OCI-LY7 (cell line): Measurements from ENCODE around the gene CAPZA2. TPM values are rescaled to one million over a fixed set of nuclear protein-coding genes. Genes with fewer than 3 reads are reported as not detected.

Experiments
- BruUV-seq: library from RNA; stranded (reverse); fragments of 400-500 nt; replicated peaks from 2 replicates; lab custom pipeline; 2021; lab: Mats Ljungman, UMichigan
- CTCF ChIA-PET: fragments of 300-600 bp; sonication (Branson Sonifier 250); formaldehyde crosslinking; loops from one replicate; lab custom pipeline; 2022; ENCODE audit warnings: antibody characterized with exemption; ENCODE audit not compliant: unreplicated experiment; lab: Charles Lee
- POLR2A ChIA-PET: fragments of 300-600 bp; sonication (Branson Sonifier 250); formaldehyde crosslinking; loops from one replicate; lab custom pipeline; 2022; ENCODE audit warnings: antibody characterized with exemption; lab: Charles Lee
- DNase-seq: peaks from one replicate; pipeline ENCODE4 v3.0.0-alpha.2; 2015; ENCODE audit warnings: low spot score
- H2AFZ ChIP-seq: fragments of 200-600 bp; sonication (generic), shearing (Covaris generic); 2 replicates; pipeline ENCODE4 v1.6.1; 2014; ENCODE audit warnings: mild to moderate bottlenecking, antibody characterized with exemption, low read length, moderate library complexity
- H3K27ac ChIP-seq: fragments of 200-600 bp; sonication (generic); 2 replicates; pipeline ENCODE4 v1.5.1; 2014; ENCODE audit warnings: mixed run types, low read depth, mild to moderate bottlenecking, moderate library complexity, low read length, inconsistent platforms; ENCODE audit not compliant: poor library complexity, severe bottlenecking
- H3K36me3 ChIP-seq: fragments of 200-600 bp; sonication (generic); 2 replicates; pipeline ENCODE4 v1.6.1; 2014; ENCODE audit warnings: mild to moderate bottlenecking, antibody characterized with exemption, low read length, moderate library complexity, mixed read lengths; ENCODE audit not compliant: insufficient read depth
- H3K4me1 ChIP-seq: fragments of 200-600 bp; sonication (generic); 2 replicates; pipeline ENCODE4 v1.5.1; 2014; ENCODE audit warnings: mild to moderate bottlenecking, low read length; ENCODE audit not compliant: insufficient read depth, poor library complexity, severe bottlenecking
- H3K4me2 ChIP-seq: fragments of 200-600 bp; sonication (generic); 2 replicates; pipeline ENCODE4 v1.6.1; 2014; ENCODE audit warnings: mild to moderate bottlenecking, low read length
- H3K4me3 ChIP-seq: fragments of 200-600 bp; sonication (generic); 2 replicates; pipeline ENCODE4 v1.5.1; 2014; ENCODE audit warnings: mild to moderate bottlenecking, low read depth, low read length; ENCODE audit not compliant: poor library complexity, severe bottlenecking
- H3K79me2 ChIP-seq: fragments of 200-600 bp; sonication (generic); 2 replicates; pipeline ENCODE4 v1.6.1; 2016; ENCODE audit warnings: low read depth, mild to moderate bottlenecking, low read length, moderate library complexity, mixed read lengths; ENCODE audit not compliant: insufficient read depth
- H3K9me2 ChIP-seq: fragments of 200-600 bp; sonication (generic); 2 replicates; pipeline ENCODE4 v1.6.1; 2016; ENCODE audit warnings: mild to moderate bottlenecking, low read length, mixed read lengths; ENCODE audit not compliant: insufficient read depth
- H3K9me3 ChIP-seq: fragments of 200-600 bp; sonication (generic); 2 replicates; pipeline ENCODE4 v1.6.1; 2014; ENCODE audit warnings: mild to moderate bottlenecking, mixed run types, low read length, mixed read lengths
- H4K20me1 ChIP-seq: fragments of 200-600 bp; sonication (generic); 2 replicates; pipeline ENCODE4 v1.6.1; 2014; ENCODE audit warnings: mild to moderate bottlenecking, antibody characterized with exemption, low read length, moderate library complexity, mixed read lengths; ENCODE audit not compliant: insufficient read depth
- EZH2phosphoT487 ChIP-seq: fragments of 200-600 bp; sonication (generic); IDR thresholded peaks from 2 replicates; pipeline ENCODE4 v1.6.1; 2018; ENCODE audit warnings: low read depth, borderline replicate concordance, mild to moderate bottlenecking, mixed run types, antibody characterized with exemption, low read length, moderate library complexity, mixed read lengths
- intact Hi-C: fragments of 100-400 bp; cut with micrococcal nuclease; formaldehyde crosslinking; loops from one replicate; pipeline ENCODE4 v1.10.0; 2022; ENCODE audit not compliant: unreplicated experiment
- total RNA-seq, 2 experiments: library from RNA; depleted of rRNA in 1 of 2; stranded (reverse); fragments of >200 nt in 1 of 2; shearing (Covaris generic) in 1 of 2; gene quantifications; 2 replicates each; pipeline ENCODE4 v1.2.3, GENCODE V29; 2014 to 2022
- TF ChIP-seq, protein P1 (sequence below): fragments of 200-600 bp; sonication (generic); conservative IDR thresholded peaks from 2 replicates; pipeline ENCODE4 v1.5.1; 2014; ENCODE audit warnings: mild to moderate bottlenecking, antibody characterized with exemption, low read length, moderate library complexity, mixed read lengths

Gene CAPZA2
- total RNA-seq, 2 experiments from 2014 or later: 53.3 to 103 TPM

DNA sequence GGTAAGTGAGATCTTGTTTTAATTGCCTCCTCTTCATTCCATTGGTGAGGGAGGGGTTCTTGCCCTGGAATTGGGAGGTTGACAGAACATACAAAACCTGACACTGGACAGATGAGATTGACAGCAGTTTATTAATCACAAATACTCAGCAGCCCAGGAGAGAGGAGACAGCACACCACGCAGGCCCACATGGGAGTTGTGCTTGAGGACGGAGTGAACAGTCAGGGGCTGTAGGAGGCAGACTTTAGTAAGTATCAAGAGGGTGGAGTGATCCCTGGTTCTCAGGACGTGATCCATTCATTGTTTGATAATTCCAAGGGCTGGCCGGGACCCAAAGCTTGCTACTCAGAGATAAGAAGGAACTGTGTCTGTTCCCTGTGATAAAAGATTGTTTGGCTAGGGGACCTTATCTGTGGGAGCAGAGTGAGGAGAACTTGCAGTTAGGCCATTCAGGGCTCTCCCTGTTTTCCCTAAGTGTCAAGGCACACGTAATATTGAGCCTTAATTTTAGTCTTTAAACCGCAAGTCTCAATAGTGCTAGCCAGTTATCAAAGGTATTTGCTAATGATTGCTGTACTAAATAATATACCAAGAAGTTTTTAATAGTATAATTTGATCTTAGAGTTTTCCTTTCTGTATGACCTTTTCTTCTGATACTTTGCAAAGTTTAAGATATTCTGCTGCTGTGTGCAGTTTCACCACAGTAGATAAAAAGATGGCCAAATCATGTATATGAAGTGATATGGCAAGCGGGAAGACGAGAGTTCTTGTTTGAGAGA is 14.5 kb downstream of the CAPZA2 start:
- ChIA-PET CTCF (no interaction called here), POLR2A (interaction anchor here (1.0 kb wide), 1 partner anchor 36 kb away, joined by 3 read pairs; no protein-coding TSS in a partner anchor)
- no peaks in the 10 kb centered on the region for H3K9me3 ChIP-seq
- no peak overlapping the region for H3K4me3 ChIP-seq
- peaks cover 23% of the 10 kb centered on the region for H4K20me1 ChIP-seq
- no peaks in the 10 kb centered on the region for H3K9me2 ChIP-seq
- no peaks in the 10 kb centered on the region for H3K4me1 ChIP-seq
- H3K27ac ChIP-seq: no peak overlapping the region
- no peak for TF ChIP-seq EZH2phosphoT487
- TF ChIP-seq, protein P1, sequence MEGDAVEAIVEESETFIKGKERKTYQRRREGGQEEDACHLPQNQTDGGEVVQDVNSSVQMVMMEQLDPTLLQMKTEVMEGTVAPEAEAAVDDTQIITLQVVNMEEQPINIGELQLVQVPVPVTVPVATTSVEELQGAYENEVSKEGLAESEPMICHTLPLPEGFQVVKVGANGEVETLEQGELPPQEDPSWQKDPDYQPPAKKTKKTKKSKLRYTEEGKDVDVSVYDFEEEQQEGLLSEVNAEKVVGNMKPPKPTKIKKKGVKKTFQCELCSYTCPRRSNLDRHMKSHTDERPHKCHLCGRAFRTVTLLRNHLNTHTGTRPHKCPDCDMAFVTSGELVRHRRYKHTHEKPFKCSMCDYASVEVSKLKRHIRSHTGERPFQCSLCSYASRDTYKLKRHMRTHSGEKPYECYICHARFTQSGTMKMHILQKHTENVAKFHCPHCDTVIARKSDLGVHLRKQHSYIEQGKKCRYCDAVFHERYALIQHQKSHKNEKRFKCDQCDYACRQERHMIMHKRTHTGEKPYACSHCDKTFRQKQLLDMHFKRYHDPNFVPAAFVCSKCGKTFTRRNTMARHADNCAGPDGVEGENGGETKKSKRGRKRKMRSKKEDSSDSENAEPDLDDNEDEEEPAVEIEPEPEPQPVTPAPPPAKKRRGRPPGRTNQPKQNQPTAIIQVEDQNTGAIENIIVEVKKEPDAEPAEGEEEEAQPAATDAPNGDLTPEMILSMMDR: no peak
- H3K36me3 ChIP-seq: peaks cover 64% of the 10 kb centered on the region
- H2AFZ ChIP-seq: no peak overlapping the region
- no TSS peak for BruUV-seq
- no peak overlapping the region for H3K4me2 ChIP-seq
- intact Hi-C loops: no loop called here
- H3K79me2 ChIP-seq: peaks cover 80% of the 10 kb centered on the region
- DNase-seq: no peak

DNA sequence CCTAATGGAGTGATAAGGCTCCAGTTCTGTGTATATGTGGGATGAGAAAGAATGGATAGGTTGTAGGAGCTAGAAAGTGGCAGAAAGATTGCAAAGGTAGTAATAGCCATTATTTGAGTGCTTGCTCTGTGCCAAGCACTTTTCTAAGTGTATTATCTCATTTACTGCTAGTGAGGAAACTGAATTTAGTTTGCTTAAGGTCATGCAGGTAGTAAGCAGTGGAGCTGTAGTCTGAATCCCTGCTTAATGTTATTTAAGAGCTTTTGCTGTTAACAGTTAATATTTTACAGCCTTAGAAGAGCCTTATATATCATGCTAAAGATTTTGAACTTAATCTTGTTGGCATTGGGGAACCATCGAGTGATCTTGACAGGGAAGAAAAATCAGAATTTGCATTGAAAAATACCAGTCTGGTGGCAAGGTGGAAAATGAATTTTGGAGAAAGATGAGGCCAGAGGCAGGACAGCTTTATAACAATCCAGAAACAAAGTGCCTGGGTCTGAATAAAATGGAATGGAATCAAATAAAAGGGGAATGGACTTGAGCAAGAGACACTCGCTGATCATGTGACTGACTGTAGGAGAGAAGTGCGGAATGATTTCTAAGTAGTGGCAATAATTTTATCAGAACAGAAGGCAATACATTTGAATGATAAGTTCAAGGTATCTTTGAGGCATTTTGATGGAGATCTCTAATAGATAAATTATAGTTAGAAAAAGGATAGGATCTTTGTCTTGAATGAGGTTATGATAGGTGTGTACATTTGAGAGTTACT is 15.2 kb downstream of the CAPZA2 start:
- peaks cover 80% of the 10 kb centered on the region for H3K79me2 ChIP-seq
- no peaks in the 10 kb centered on the region for H3K4me1 ChIP-seq
- CTCF ChIA-PET: no interaction called here
- TF ChIP-seq, protein P1: no peak
- no peak for TF ChIP-seq EZH2phosphoT487
- H3K27ac ChIP-seq: no peak overlapping the region
- H3K36me3 ChIP-seq: peaks cover 59% of the 10 kb centered on the region
- POLR2A ChIA-PET: interaction anchor here (0.5 to 1.0 kb wide), 2 partner anchors 36 to 61 kb away, joined by 3 read pairs; no protein-coding TSS in a partner anchor
- H2AFZ ChIP-seq: no peak overlapping the region
- no peaks in the 10 kb centered on the region for H3K9me3 ChIP-seq
- no peak overlapping the region for H3K4me2 ChIP-seq
- intact Hi-C loops: no loop called here
- no peak for DNase-seq
- H3K4me3 ChIP-seq: no peak overlapping the region
- H3K9me2 ChIP-seq: no peaks in the 10 kb centered on the region
- BruUV-seq: no TSS peak
- H4K20me1 ChIP-seq: peaks cover 19% of the 10 kb centered on the region
